ENCODE measurements around the gene LAMC2. TPM values are rescaled to one million over a fixed set of nuclear protein-coding genes. Genes with fewer than 3 reads are reported as not detected.

Gene LAMC2
- total and polyA plus RNA-seq, 2 of the 8 experiments (the other 6 are each of a cell fraction or from before 2014, with no cell fraction given), result 4.6 to 12.9 TPM

DNA sequence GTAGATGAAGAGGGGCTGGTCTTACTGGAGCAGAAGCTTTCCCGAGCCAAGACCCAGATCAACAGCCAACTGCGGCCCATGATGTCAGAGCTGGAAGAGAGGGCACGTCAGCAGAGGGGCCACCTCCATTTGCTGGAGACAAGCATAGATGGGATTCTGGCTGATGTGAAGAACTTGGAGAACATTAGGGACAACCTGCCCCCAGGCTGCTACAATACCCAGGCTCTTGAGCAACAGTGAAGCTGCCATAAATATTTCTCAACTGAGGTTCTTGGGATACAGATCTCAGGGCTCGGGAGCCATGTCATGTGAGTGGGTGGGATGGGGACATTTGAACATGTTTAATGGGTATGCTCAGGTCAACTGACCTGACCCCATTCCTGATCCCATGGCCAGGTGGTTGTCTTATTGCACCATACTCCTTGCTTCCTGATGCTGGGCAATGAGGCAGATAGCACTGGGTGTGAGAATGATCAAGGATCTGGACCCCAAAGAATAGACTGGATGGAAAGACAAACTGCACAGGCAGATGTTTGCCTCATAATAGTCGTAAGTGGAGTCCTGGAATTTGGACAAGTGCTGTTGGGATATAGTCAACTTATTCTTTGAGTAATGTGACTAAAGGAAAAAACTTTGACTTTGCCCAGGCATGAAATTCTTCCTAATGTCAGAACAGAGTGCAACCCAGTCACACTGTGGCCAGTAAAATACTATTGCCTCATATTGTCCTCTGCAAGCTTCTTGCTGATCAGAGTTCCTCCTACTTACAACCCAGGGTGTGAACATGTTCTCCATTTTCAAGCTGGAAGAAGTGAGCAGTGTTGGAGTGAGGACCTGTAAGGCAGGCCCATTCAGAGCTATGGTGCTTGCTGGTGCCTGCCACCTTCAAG is 57.3 kb downstream of the LAMC2 start:
- no peak overlapping the region for H3K18ac ChIP-seq (ENCODE audit: extremely low read depth, low read length)
- no peak overlapping the region for H4K5ac ChIP-seq (ENCODE audit: insufficient read length, low read depth, low read length)
- FAIRE-seq (no peak), DNase-seq (ENCODE audit: low read depth in 1 of 2, low spot score in 2 of 2) (no peak)
- no peak overlapping the region for H3K27ac ChIP-seq (ENCODE audit: low read depth, low read length)
- H2BK5ac ChIP-seq (ENCODE audit: low read depth, low read length), result no peak overlapping the region
- H3K79me2 ChIP-seq (ENCODE audit: control insufficient read depth in 1 of 2, insufficient read depth in 2 of 2, low read length in 2 of 2), result no peaks in the 10 kb centered on the region
- no peak overlapping the region for H3K14ac ChIP-seq (ENCODE audit: insufficient read length)
- no peak overlapping the region for H2BK120ac ChIP-seq (replicated peaks; ENCODE audit: low read depth, low read length)
- H3K4ac ChIP-seq (replicated peaks; ENCODE audit: insufficient read length, low read depth, low read length), result no peak overlapping the region
- H3K9ac ChIP-seq (replicated peaks in 1 of 4; ENCODE audit: extremely low read depth in 1 of 4, low read depth in 3 of 4, low read length in 3 of 4), result no peak overlapping the region
- no peaks in the 10 kb centered on the region for H4K20me1 ChIP-seq (replicated peaks in 1 of 2; ENCODE audit: control insufficient read depth in 1 of 2, insufficient read depth in 2 of 2, low read length in 2 of 2)
- H3K23me2 ChIP-seq (ENCODE audit: low read depth, low read length), result no peaks in the 10 kb centered on the region
- no peaks in the 10 kb centered on the region for H3K27me3 ChIP-seq (replicated peaks in 1 of 4; ENCODE audit: control insufficient read depth in 3 of 4, extremely low read depth in 1 of 4, insufficient read depth in 3 of 4, low read length in 3 of 4)
- no peak overlapping the region for H2BK12ac ChIP-seq (ENCODE audit: low read depth, low read length)
- H3K79me1 ChIP-seq (ENCODE audit: low read depth, low read length), result no peaks in the 10 kb centered on the region
- WGBS, 2 experiments (ENCODE audit: extremely low coverage in 1 of 2, insufficient coverage in 1 of 2, insufficient read length in 1 of 2, insufficient replicate concordance in 2 of 2, low coverage in 1 of 2, low lambda C conversion rate in 2 of 2, missing lambda C conversion rate in 1 of 2), result 96% methylated on average over 5 of the region's 5 CpGs; no CpG with 5 or more reads in 1 of the 2 experiments
- TF ChIP-seq RXRA (IDR thresholded peaks at IDR 0.05; ENCODE audit: insufficient read depth, low read depth, low read length) (no peak), YY1 (IDR thresholded peaks at IDR 0.05; ENCODE audit: low read depth, low read length) (no peak), POU5F1 (IDR thresholded peaks at IDR 0.05; ENCODE audit: low read depth, low read length) (no peak), SIX5 (IDR thresholded peaks at IDR 0.05; ENCODE audit: low read depth, low read length) (no peak), BCL11A (IDR thresholded peaks at IDR 0.05; ENCODE audit: low read depth in 2 of 2, low read length in 2 of 2) (no peak), SIN3A (conservative IDR thresholded peaks at IDR 0.05 in 1 of 2, IDR thresholded peaks at IDR 0.05 in 1 of 2; ENCODE audit: low read depth in 1 of 2, low read length in 2 of 2) (no peak), BACH1 (IDR thresholded peaks at IDR 0.05; ENCODE audit: low read length) (no peak), CTBP2 (IDR thresholded peaks at IDR 0.05; ENCODE audit: borderline replicate concordance, insufficient read depth, insufficient read length, low read length) (no peak), FOSL1 (IDR thresholded peaks at IDR 0.05; ENCODE audit: insufficient read depth, low read depth, low read length) (no peak), RFX5 (IDR thresholded peaks at IDR 0.05; ENCODE audit: borderline replicate concordance, low read depth, low read length) (no peak), EP300 (IDR thresholded peaks at IDR 0.05; ENCODE audit: borderline replicate concordance in 1 of 2, low read depth in 2 of 2, low read length in 2 of 2) (no peak)
- TF ChIP-seq, protein P1, sequence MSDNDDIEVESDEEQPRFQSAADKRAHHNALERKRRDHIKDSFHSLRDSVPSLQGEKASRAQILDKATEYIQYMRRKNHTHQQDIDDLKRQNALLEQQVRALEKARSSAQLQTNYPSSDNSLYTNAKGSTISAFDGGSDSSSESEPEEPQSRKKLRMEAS (IDR thresholded peaks at IDR 0.05), result no peak
- no peaks in the 10 kb centered on the region; a peak in 1 of 8 replicates for H3K36me3 ChIP-seq (ENCODE audit: control insufficient read depth in 2 of 4, insufficient read depth in 4 of 4, low read length in 3 of 4)
- H3K4me3 ChIP-seq (ENCODE audit: extremely low read depth in 1 of 4, insufficient read depth in 2 of 4, low read depth in 3 of 4, low read length in 4 of 4), result no peak overlapping the region
- no peak overlapping the region for H4K8ac ChIP-seq (ENCODE audit: extremely low read depth, insufficient read depth, low read length)
- H3K56ac ChIP-seq (replicated peaks; ENCODE audit: insufficient read length, low read depth, low read length), result no peak overlapping the region
- ChIA-PET CTCF (ENCODE audit: partially characterized antibody) (interaction anchor here (0.8 to 8.7 kb wide), 3 partner anchors 15 to 997 kb away, joined by 3 to 51 read pairs (median 5); no protein-coding TSS in a partner anchor), POLR2A (ENCODE audit: partially characterized antibody) (no interaction called here)
- H3K4me1 ChIP-seq (replicated peaks in 1 of 4; ENCODE audit: control insufficient read depth in 3 of 4, insufficient read depth in 4 of 4, low read length in 3 of 4), result peaks cover 0 to 2% (median under 1%) of the 10 kb centered on the region in 4 experiments; a peak in 2 of 7 replicates
- no peak overlapping the region for H2BK15ac ChIP-seq (ENCODE audit: low read length)
- no peak overlapping the region for H3K4me2 ChIP-seq (ENCODE audit: insufficient read depth in 1 of 2, low read depth in 2 of 2, low read length in 2 of 2)
- no peak overlapping the region for H4K91ac ChIP-seq (replicated peaks; ENCODE audit: insufficient read length, low read length)
- no peak overlapping the region for H2BK20ac ChIP-seq (ENCODE audit: low read length)
- H2AK5ac ChIP-seq (ENCODE audit: low read depth, low read length), result no peak overlapping the region
- no peaks in the 10 kb centered on the region for H3K9me3 ChIP-seq (ENCODE audit: insufficient read depth in 2 of 2, low read depth in 1 of 2, low read length in 1 of 2)
- H3K23ac ChIP-seq (ENCODE audit: insufficient read length), result no peak overlapping the region
- no peak overlapping the region for H2AFZ ChIP-seq (ENCODE audit: low read length)
